HCT116 (cell line): ENCODE measurements around the gene CACNA1E. TPM values are rescaled to one million over a fixed set of nuclear protein-coding genes. Genes with fewer than 3 reads are reported as not detected.

ENCODE experiments used
- ATAC-seq: fragments of 200-7000 bp; cut with Tn5 transposase; 2 replicates; pipeline ENCODE4 v1.9.1; 2020; ENCODE audit warnings: mild to moderate bottlenecking, moderate library complexity
- BruUV-seq: library from RNA; stranded (reverse); fragments of 400-500 nt; replicated peaks from 2 replicates; lab custom pipeline; 2021; lab: Mats Ljungman, UMichigan
- CTCF ChIA-PET: fragments of 300-600 bp; sonication (Branson Sonifier 250); formaldehyde crosslinking; loops from one replicate; lab custom pipeline; 2021; ENCODE audit warnings: antibody characterized with exemption; lab: Charles Lee
- POLR2A ChIA-PET: fragments of 300-600, 350-600 bp; sonication (Branson Sonifier 250); formaldehyde crosslinking; loops from one replicate; lab custom pipeline; 2021; ENCODE audit warnings: antibody characterized with exemption; lab: Charles Lee
- RAD21 ChIA-PET, 2 experiments: fragments of 300-600 bp; sonication (Branson Sonifier 250); formaldehyde crosslinking; loops; one replicate each; lab custom pipeline; 2023; ENCODE audit warnings: low total read pairs in 2 of 2; ENCODE audit not compliant: uncharacterized antibody in 2 of 2, unreplicated experiment in 2 of 2, low non-redundant PET in 1 of 2; lab: Charles Lee
- DNase-seq: peaks from one replicate; pipeline ENCODE4 v3.0.0-alpha.2; 2010; ENCODE audit warnings: low read depth, low spot score
- H2AFZ ChIP-seq: fragments of 200-600 bp; shearing (Covaris generic), sonication (generic); 2 replicates; pipeline ENCODE4 v1.6.1; 2017; ENCODE audit warnings: low read depth, mixed run types, mixed read lengths, antibody characterized with exemption, low read length; ENCODE audit not compliant: poor library complexity, severe bottlenecking
- H3K27ac ChIP-seq: 2 replicates; pipeline ENCODE4 v1.5.1; 2012; ENCODE audit warnings: low read depth, low read length
- H3K27me3 ChIP-seq: fragments of 200-600 bp; sonication (generic); 2 replicates; pipeline ENCODE4 v1.6.1; 2016; ENCODE audit warnings: mixed run types, low read length, mixed read lengths; ENCODE audit not compliant: insufficient read depth
- H3K36me3 ChIP-seq, 2 experiments: fragments of 200-500 bp in 1 of 2; fragments of 200-600 bp in 1 of 2; sonication (Bioruptor generic) in 1 of 2; sonication (generic) in 1 of 2; 2 replicates each; pipeline versions ENCODE4 v1.5.1 to v1.6.1; 2014 to 2016; ENCODE audit warnings: low read length in 2 of 2, inconsistent platforms in 1 of 2, mixed read lengths in 1 of 2, mixed run types in 1 of 2; ENCODE audit not compliant: insufficient read depth in 2 of 2, control insufficient read depth in 1 of 2
- H3K4me1 ChIP-seq, 2 experiments: fragments of 200-600 bp in 1 of 2; sonication (generic) in 1 of 2; 2 replicates each; pipeline versions ENCODE4 v1.5.1 to v1.6.1; 2012 to 2017; ENCODE audit warnings: low read length in 2 of 2, inconsistent platforms in 1 of 2, mild to moderate bottlenecking in 1 of 2, mixed read lengths in 1 of 2, mixed run types in 1 of 2, moderate library complexity in 1 of 2; ENCODE audit not compliant: insufficient read depth in 2 of 2, control insufficient read depth in 1 of 2
- H3K4me2 ChIP-seq: fragments of 200-600 bp; sonication (generic); 2 replicates; pipeline ENCODE4 v1.6.1; 2017; ENCODE audit warnings: mixed run types, low read length, mixed read lengths
- H3K4me3 ChIP-seq, 2 experiments: fragments of 200-600 bp in 1 of 2; sonication (generic) in 1 of 2; replicated peaks in 1 of 2; 2 replicates each; pipeline ENCODE4 v1.5.1; 2011 to 2016; ENCODE audit warnings: low read length in 2 of 2, control low read depth in 1 of 2, low read depth in 1 of 2, mild to moderate bottlenecking in 1 of 2, mixed read lengths in 1 of 2, mixed run types in 1 of 2
- H3K79me2 ChIP-seq: fragments of 200-600 bp; sonication (generic); 2 replicates; pipeline ENCODE4 v1.6.1; 2017; ENCODE audit warnings: mild to moderate bottlenecking, mixed run types, low read length, moderate library complexity, mixed read lengths; ENCODE audit not compliant: insufficient read depth
- H3K9ac ChIP-seq: fragments of 200-600 bp; sonication (generic); 2 replicates; pipeline ENCODE4 v1.6.1; 2016; ENCODE audit warnings: low read length, mixed read lengths
- H3K9me2 ChIP-seq: fragments of 200-600 bp; sonication (generic), shearing (Covaris generic); 2 replicates; pipeline ENCODE4 v1.6.1; 2017; ENCODE audit warnings: mixed run types, mild to moderate bottlenecking, moderate library complexity; ENCODE audit not compliant: insufficient read depth
- H3K9me3 ChIP-seq, 2 experiments: fragments of 200-500 bp in 1 of 2; fragments of 200-600 bp in 1 of 2; sonication (Bioruptor generic) in 1 of 2; sonication (generic) in 1 of 2; 2 replicates each; pipeline ENCODE4 v1.6.1; 2014 to 2017; ENCODE audit warnings: low read length in 2 of 2, mixed read lengths in 2 of 2, inconsistent platforms in 1 of 2, low read depth in 1 of 2, mild to moderate bottlenecking in 1 of 2, mixed run types in 1 of 2, moderate library complexity in 1 of 2; ENCODE audit not compliant: control insufficient read depth in 1 of 2, insufficient read depth in 1 of 2
- H4K20me1 ChIP-seq: fragments of 200-600 bp; sonication (generic), shearing (Covaris generic); 2 replicates; pipeline ENCODE4 v1.6.1; 2017; ENCODE audit warnings: mixed run types, mild to moderate bottlenecking, moderate library complexity; ENCODE audit not compliant: insufficient read depth
- CBX3 ChIP-seq: IDR thresholded peaks from 2 replicates; pipeline ENCODE4 v1.6.1; 2012; ENCODE audit warnings: low read depth
- EGR1 ChIP-seq: IDR thresholded peaks from 2 replicates; pipeline ENCODE4 v1.6.1; 2012; ENCODE audit warnings: low read depth
- ELF1 ChIP-seq: IDR thresholded peaks from 2 replicates; pipeline ENCODE4 v1.6.1; 2012; ENCODE audit warnings: low read depth, borderline replicate concordance
- EZH2 ChIP-seq: fragments of 200-600 bp; sonication (generic); IDR thresholded peaks from 2 replicates; pipeline ENCODE4 v1.6.1; 2017; ENCODE audit warnings: antibody characterized with exemption, mixed run types
- EZH2phosphoT487 ChIP-seq: fragments of 200-600 bp; IDR thresholded peaks from 2 replicates; pipeline ENCODE4 v1.6.1; 2018; ENCODE audit warnings: antibody characterized with exemption, borderline replicate concordance
- MAX ChIP-seq: IDR thresholded peaks from 2 replicates; pipeline ENCODE4 v1.6.1; 2012
- RAD21 ChIP-seq: IDR thresholded peaks from 2 replicates; pipeline ENCODE4 v1.6.1; 2012; ENCODE audit warnings: low read depth, mild to moderate bottlenecking
- SIN3A ChIP-seq: IDR thresholded peaks from 2 replicates; pipeline ENCODE4 v1.6.1; 2012; ENCODE audit warnings: low read depth
- YY1 ChIP-seq: IDR thresholded peaks from 2 replicates; pipeline ENCODE4 v1.6.1; 2011; ENCODE audit warnings: low read length, low read depth, moderate library complexity, mild to moderate bottlenecking; ENCODE audit not compliant: insufficient replicate concordance; ENCODE audit errors: extremely low read depth
- intact Hi-C: fragments of 100-400 bp; cut with micrococcal nuclease; formaldehyde crosslinking; loops from 2 replicates; pipeline ENCODE4 v1.10.0; 2022
- total RNA-seq: library from RNA; stranded (reverse); gene quantifications from one replicate; pipeline ENCODE4 v1.2.1, GENCODE V29; 2021; ENCODE audit not compliant: unreplicated experiment

Gene CACNA1E
- total RNA-seq, 1 experiment from 2014 or later = 0.02 TPM

GRCh38 chr1:181493885-181494284, 10.6 kb downstream of the CACNA1E start:
- Histone ChIP-seq H3K9ac (no peak overlapping the region), H2AFZ (no peak overlapping the region), H3K27ac (no peak overlapping the region), H3K4me2 (no peak overlapping the region), H3K4me1 (no peaks in the 10 kb centered on the region), H3K79me2 (no peaks in the 10 kb centered on the region), H3K27me3 (peaks cover 72% of the 10 kb centered on the region), H4K20me1 (no peaks in the 10 kb centered on the region), H3K9me3 (no peaks in the 10 kb centered on the region), H3K9me2 (no peaks in the 10 kb centered on the region), H3K36me3 (no peaks in the 10 kb centered on the region), H3K4me3 (no peak overlapping the region)
- RAD21 ChIA-PET = no interaction called here
- POLR2A ChIA-PET = interaction anchor here (0.7 kb wide), 1 partner anchor 536 kb away, joined by 3 read pairs; no protein-coding TSS in a partner anchor
- no peak for TF ChIP-seq YY1
- TF ChIP-seq MAX = no peak
- TF ChIP-seq EGR1 = no peak
- no peak for TF ChIP-seq EZH2
- no peak for TF ChIP-seq EZH2phosphoT487
- TF ChIP-seq ELF1 = no peak
- DNase-seq (no peak), ATAC-seq (no peak)
- CTCF ChIA-PET = interaction anchor here (0.6 to 1.3 kb wide), 2 partner anchors 253 to 443 kb away, joined by 3 to 4 read pairs; no protein-coding TSS in a partner anchor
- intact Hi-C loops = no loop called here
- BruUV-seq = no TSS peak

- no peaks in the 10 kb centered on the region for H3K4me1 ChIP-seq
- H3K9ac ChIP-seq = no peak overlapping the region
- no peak overlapping the region for H3K4me3 ChIP-seq
- POLR2A ChIA-PET = no interaction called here
- H3K9me2 ChIP-seq = no peaks in the 10 kb centered on the region
- no peak overlapping the region for H3K27ac ChIP-seq
- no peak for TF ChIP-seq CBX3
- TF ChIP-seq SIN3A = no peak
- no peak for TF ChIP-seq RAD21
- TF ChIP-seq YY1 = no peak
- no peak for TF ChIP-seq ELF1
- ATAC-seq (no peak), DNase-seq (no peak)
- no peaks in the 10 kb centered on the region for H4K20me1 ChIP-seq
- H3K9me3 ChIP-seq = no peaks in the 10 kb centered on the region
- intact Hi-C loops = loop anchor here (5.0 kb wide), 1 partner anchor 441 kb away; no protein-coding TSS in a partner anchor
- RAD21 ChIA-PET = no interaction called here
- no peaks in the 10 kb centered on the region for H3K36me3 ChIP-seq
- no peaks in the 10 kb centered on the region for H3K79me2 ChIP-seq
- no TSS peak for BruUV-seq
- CTCF ChIA-PET = interaction anchor here (1.2 kb wide), 1 partner anchor 180 kb away, joined by 3 read pairs; no protein-coding TSS in a partner anchor
- H2AFZ ChIP-seq = no peak overlapping the region
- peaks cover 62% of the 10 kb centered on the region for H3K27me3 ChIP-seq
- H3K4me2 ChIP-seq = no peak overlapping the region
Observed at GRCh38 chr1:181496759-181497158, 13.4 kb downstream of the CACNA1E start.
